Endothelial cell (in vitro differentiated cells): ENCODE measurements around the gene RPL41. TPM values are rescaled to one million over a fixed set of nuclear protein-coding genes. Genes with fewer than 3 reads are reported as not detected.

Experiments
- DNase-seq: peaks from one replicate; pipeline ENCODE4 v3.0.0; 2021; ENCODE audit warnings: low spot score
- H3K27ac Mint-ChIP-seq: one replicate; pipeline ENCODE4 v1.8.0; 2021; ENCODE audit warnings: mixed read lengths, inconsistent platforms; ENCODE audit not compliant: unreplicated experiment
- H3K27me3 Mint-ChIP-seq: one replicate; pipeline ENCODE4 v1.8.0; 2021; ENCODE audit warnings: mild to moderate bottlenecking, moderate library complexity, mixed read lengths, inconsistent platforms; ENCODE audit not compliant: unreplicated experiment
- H3K36me3 Mint-ChIP-seq: one replicate; pipeline ENCODE4 v1.8.0; 2021; ENCODE audit warnings: mild to moderate bottlenecking, low read depth, mixed read lengths, inconsistent platforms; ENCODE audit not compliant: unreplicated experiment
- H3K4me1 Mint-ChIP-seq: one replicate; pipeline ENCODE4 v1.8.0; 2021; ENCODE audit warnings: mild to moderate bottlenecking, mixed read lengths, inconsistent platforms; ENCODE audit not compliant: unreplicated experiment
- H3K4me3 Mint-ChIP-seq: one replicate; pipeline ENCODE4 v1.8.0; 2021; ENCODE audit warnings: mild to moderate bottlenecking, mixed read lengths, inconsistent platforms; ENCODE audit not compliant: unreplicated experiment
- H3K9me3 Mint-ChIP-seq: one replicate; pipeline ENCODE4 v1.8.0; 2021; ENCODE audit warnings: mixed read lengths, inconsistent platforms; ENCODE audit not compliant: unreplicated experiment
- CTCF ChIP-seq: fragments of 200-600 bp; sonication (generic); IDR thresholded peaks from one replicate; pipeline ENCODE4 v1.5.0; 2021; ENCODE audit warnings: antibody characterized with exemption; ENCODE audit not compliant: unreplicated experiment
- total RNA-seq: library from RNA; stranded (reverse); fragmentation: NEBNext Ultra II Directional; extraction: Animal tissue kit (Norgen Biotek cat#: 25700); gene quantifications from one replicate; pipeline ENCODE4 v1.2.1, GENCODE V29; 2021; ENCODE audit not compliant: unreplicated experiment

Gene RPL41
- total RNA-seq, 1 donor from 2014 or later = 3,242 TPM

- H3K9me3 Mint-ChIP-seq = no peaks in the 10 kb centered on the region
- peak overlapping the region; percentile 60 for H3K4me3 Mint-ChIP-seq
- peaks cover 48% of the 10 kb centered on the region for H3K4me1 Mint-ChIP-seq
- no peak for TF ChIP-seq CTCF
- H3K27ac Mint-ChIP-seq = peak overlapping the region; percentile 64
- DNase-seq = no peak
- H3K27me3 Mint-ChIP-seq = peaks cover 8% of the 10 kb centered on the region
- peaks cover 31% of the 10 kb centered on the region for H3K36me3 Mint-ChIP-seq
These were observed 30.3 kb downstream of the RPL41 start for GRCh38 chr12:56146492-56147460.

- H3K9me3 Mint-ChIP-seq = no peaks in the 10 kb centered on the region
- peaks cover 9% of the 10 kb centered on the region for H3K36me3 Mint-ChIP-seq
- H3K27me3 Mint-ChIP-seq = peaks cover 4% of the 10 kb centered on the region
- H3K4me1 Mint-ChIP-seq = peaks cover 36% of the 10 kb centered on the region
- H3K27ac Mint-ChIP-seq = no peak overlapping the region
- H3K4me3 Mint-ChIP-seq = peak overlapping the region; percentile 7
- DNase-seq = no peak
- no peak for TF ChIP-seq CTCF
These were observed 34.1 kb downstream of the RPL41 start for GRCh38 chr12:56150563-56150962.

- Mint-ChIP-seq H3K27ac (peak overlapping the region; percentile 87), H3K27me3 (peaks cover 5% of the 10 kb centered on the region), H3K4me3 (peak overlapping the region; percentile 97), H3K9me3 (no peaks in the 10 kb centered on the region), H3K4me1 (peaks cover 28% of the 10 kb centered on the region), H3K36me3 (peaks cover 11% of the 10 kb centered on the region)
- peak; percentile 74 for TF ChIP-seq CTCF
- peak; percentile 51 for DNase-seq
These were observed 35.3 kb downstream of the RPL41 start for GRCh38 chr12:56151672-56152131.

- peak within 1 kb of the TSS; percentile 97 for H3K4me3 Mint-ChIP-seq
- peaks cover 29% of the 10 kb centered on the region for H3K4me1 Mint-ChIP-seq
- no peak for TF ChIP-seq CTCF
- peaks cover 11% of the 10 kb centered on the region for H3K36me3 Mint-ChIP-seq
- H3K27ac Mint-ChIP-seq = peak within 1 kb of the TSS; percentile 87
- peaks cover 9% of the 10 kb centered on the region for H3K27me3 Mint-ChIP-seq
- no peaks in the 10 kb centered on the region for H3K9me3 Mint-ChIP-seq
- DNase-seq = peak; percentile 87
These were observed 35.8 kb downstream of the RPL41 start, which contains the start of gene MYL6B for GRCh38 chr12:56152132-56152755. Gene MYL6B, plus strand, starts transcription at chr12:56152587. Its CDS starts 1,332 bp downstream, at chr12:56153919.
